ENCODE results near the gene CHML.

The CHML gene

GRCh38 chr1:241615043-241615974 is 24.9 kb downstream of the CHML start:
- DNase-seq (ENCODE audit: low read depth in 2 of 2) = no peak

- DNase-seq (ENCODE audit: low read depth in 2 of 2) = no peak
These were observed 25.6 kb downstream of the CHML start for GRCh38 chr1:241614572-241614971.

GRCh38 chr1:241614144-241614543 is 26.0 kb downstream of the CHML start:
- DNase-seq (ENCODE audit: low read depth in 2 of 2) = no peak

GRCh38 chr1:241612533-241613477 is 27.4 kb downstream of the CHML start:
- DNase-seq (ENCODE audit: low read depth in 2 of 2) = no peak

GRCh38 chr1:241611736-241612135 is 28.4 kb downstream of the CHML start:
- DNase-seq (ENCODE audit: low read depth in 2 of 2) = no peak

- DNase-seq (ENCODE audit: low read depth in 2 of 2) = no peak
These were observed 29.1 kb downstream of the CHML start for GRCh38 chr1:241611063-241611462.

- DNase-seq (ENCODE audit: low read depth in 2 of 2) = no peak
These were observed 29.9 kb downstream of the CHML start for GRCh38 chr1:241610056-241610815.

- DNase-seq (ENCODE audit: low read depth in 2 of 2) = no peak
These were observed 31.7 kb downstream of the CHML start for GRCh38 chr1:241608379-241609033.

- no peak for DNase-seq (ENCODE audit: low read depth in 2 of 2)
These were observed 32.7 kb downstream of the CHML start for GRCh38 chr1:241607497-241607896.

- DNase-seq (ENCODE audit: low read depth in 2 of 2) = no peak
These were observed 33.6 kb downstream of the CHML start for GRCh38 chr1:241606544-241606943.

- no peak for DNase-seq (ENCODE audit: low read depth in 2 of 2)
These were observed 34.9 kb downstream of the CHML start for GRCh38 chr1:241605146-241605805.

GRCh38 chr1:241603731-241604245 is 36.4 kb downstream of the CHML start:
- DNase-seq (ENCODE audit: low read depth in 2 of 2) = no peak

GRCh38 chr1:241600496-241600901 is 39.7 kb downstream of the CHML start:
- DNase-seq (ENCODE audit: low read depth in 2 of 2) = no peak

GRCh38 chr1:241598249-241598648 is 41.9 kb downstream of the CHML start:
- DNase-seq (ENCODE audit: low read depth in 2 of 2) = no peak

- no peak for DNase-seq (ENCODE audit: low read depth in 2 of 2)
These were observed 43.5 kb downstream of the CHML start for GRCh38 chr1:241596633-241597032.

- no peak for DNase-seq (ENCODE audit: low read depth in 2 of 2)
These were observed 47.0 kb downstream of the CHML start for GRCh38 chr1:241593186-241593585.

- no peak for DNase-seq (ENCODE audit: low read depth in 2 of 2)
These were observed 47.8 kb downstream of the CHML start for GRCh38 chr1:241592273-241592958.

GRCh38 chr1:241591736-241592135 is 48.4 kb downstream of the CHML start:
- DNase-seq (ENCODE audit: low read depth in 2 of 2) = no peak

- no peak for DNase-seq (ENCODE audit: low read depth in 2 of 2)
These were observed 48.9 kb downstream of the CHML start for GRCh38 chr1:241591317-241591716.

GRCh38 chr1:241590719-241591118 is 49.5 kb downstream of the CHML start:
- no peak for DNase-seq (ENCODE audit: low read depth in 2 of 2)

Measured in stimulated activated CD4-positive, alpha-beta T cell treated with anti-CD3 and anti-CD28 coated beads, Interleukin-1b, Interleukin-23, amount 100 ng/mL, for 1 hour (primary cell).